GM12878 (cell line): ENCODE data around the gene MYL7. TPM values are rescaled to one million over a fixed set of nuclear protein-coding genes. Genes with fewer than 3 reads are reported as not detected.

Source experiments
- ATAC-seq: fragments of 200-7000 bp; cut with Tn5 transposase; 3 replicates; pipeline ENCODE4 v1.9.1; 2020; ENCODE audit warnings: mild to moderate bottlenecking, moderate library complexity
- BruUV-seq: library from RNA; stranded (reverse); fragments of 400-500 nt; replicated peaks from 2 replicates; lab custom pipeline; 2021; lab: Mats Ljungman, UMichigan
- CTCF ChIA-PET: fragments of 300-600 bp; sonication (Branson Sonifier 250); formaldehyde crosslinking; extraction: SDS; loops from one replicate; lab custom pipeline; 2021; ENCODE audit warnings: inconsistent platforms; lab: Yijun Ruan, JAX
- POLR2A ChIA-PET: fragments of 350-600 bp; formaldehyde crosslinking; extraction: SDS; loops from one replicate; lab custom pipeline; 2021; ENCODE audit warnings: inconsistent platforms; lab: Charles Lee
- RAD21 ChIA-PET: fragments of 300-600 bp; sonication (Branson Sonifier 250); formaldehyde crosslinking; loops from one replicate; lab custom pipeline; 2023; ENCODE audit warnings: antibody characterized with exemption; ENCODE audit not compliant: unreplicated experiment; lab: Charles Lee
- SMC1A ChIA-PET: fragments of 300-600 bp; sonication (Branson Sonifier 250); formaldehyde crosslinking; loops from one replicate; lab custom pipeline; 2023; ENCODE audit not compliant: unreplicated experiment, uncharacterized antibody; lab: Charles Lee
- DNase-seq: peaks from one replicate; pipeline ENCODE4 v3.0.0-alpha.2; 2011; ENCODE audit warnings: low read depth, low spot score
- FAIRE-seq: peaks from 3 replicates; lab custom pipeline; 2011; peaks lifted over from hg19 to GRCh38; lab: Jason Lieb, UNC
- H2AFZ ChIP-seq: 2 replicates; pipeline ENCODE4 v1.6.0; 2011; ENCODE audit warnings: low read depth, low read length, control low read depth; ENCODE audit not compliant: control insufficient read depth
- H3K27ac ChIP-seq: 2 replicates; pipeline ENCODE4 v1.5.1; 2011; ENCODE audit warnings: control low read depth; ENCODE audit not compliant: control insufficient read depth, insufficient read depth
- H3K27me3 ChIP-seq, 2 experiments: replicated peaks in 1 of 2; 2 replicates each; pipeline versions ENCODE4 v1.6.0 to v1.6.1; 2011; ENCODE audit warnings: low read length in 1 of 2; ENCODE audit not compliant: control insufficient read depth in 2 of 2, insufficient read depth in 2 of 2
- H3K36me3 ChIP-seq, 2 experiments: 2 replicates each; pipeline ENCODE4 v1.5.1; 2011; ENCODE audit warnings: low read length in 1 of 2; ENCODE audit not compliant: control insufficient read depth in 2 of 2, insufficient read depth in 2 of 2
- H3K4me1 ChIP-seq: 2 replicates; pipeline ENCODE4 v1.6.1; 2011; ENCODE audit warnings: mild to moderate bottlenecking, low read length, moderate library complexity, mixed read lengths; ENCODE audit not compliant: control insufficient read depth, insufficient read depth
- H3K4me2 ChIP-seq: 2 replicates; pipeline ENCODE4 v1.6.0; 2011; ENCODE audit warnings: control low read depth; ENCODE audit not compliant: control insufficient read depth, insufficient read depth
- H3K4me3 ChIP-seq: fragments of 200-600 bp; sonication (generic); 2 replicates; pipeline ENCODE4 v1.5.1; 2016
- H3K79me2 ChIP-seq: 2 replicates; pipeline ENCODE4 v1.6.0; 2011; ENCODE audit warnings: low read length; ENCODE audit not compliant: control insufficient read depth, insufficient read depth
- H3K9ac ChIP-seq: 2 replicates; pipeline ENCODE4 v1.8.0; 2011; ENCODE audit warnings: low read length, control low read depth, mixed read lengths; ENCODE audit not compliant: control insufficient read depth, insufficient read depth
- H3K9me3 ChIP-seq: replicated peaks from 3 replicates; pipeline ENCODE4 v1.5.1; 2011; ENCODE audit warnings: mild to moderate bottlenecking, low read length; ENCODE audit not compliant: control insufficient read depth, insufficient read depth
- H4K20me1 ChIP-seq: 2 replicates; pipeline ENCODE4 v1.6.0; 2011; ENCODE audit not compliant: control insufficient read depth, insufficient read depth
- EZH2 ChIP-seq: IDR thresholded peaks from 2 replicates; pipeline ENCODE4 v1.6.1; 2012; ENCODE audit warnings: low read depth, mild to moderate bottlenecking, control low read depth, inconsistent platforms, low read length, borderline replicate concordance; ENCODE audit not compliant: control insufficient read depth
- NFXL1 ChIP-seq: fragments of 450-650 bp; IDR thresholded peaks from 2 replicates; pipeline ENCODE4 v1.6.1; 2017; ENCODE audit warnings: antibody characterized with exemption, mild to moderate bottlenecking, borderline replicate concordance
- WGBS: methylation state at CpG from one replicate; pipeline ENCODE4 v1.1.6; 2016; ENCODE audit warnings: low lambda C conversion rate; ENCODE audit not compliant: insufficient replicate concordance, insufficient coverage; ENCODE audit errors: missing lambda C conversion rate; 5-methylcytosine and 5-hydroxymethylcytosine counted together
- in situ Hi-C: fragments of 300-500 bp; cut with MboI; formaldehyde crosslinking; loops from 9 replicates; pipeline ENCODE4 v1.14.3; 2018; ENCODE audit warnings: mixed read lengths
- intact Hi-C: fragments of 100-400 bp; cut with micrococcal nuclease; formaldehyde crosslinking; loops from one replicate; pipeline ENCODE4 v1.14.2; 2022; ENCODE audit not compliant: unreplicated experiment
- polyA plus RNA-seq, 11 experiments: library from polyadenylated mRNA; depleted of rRNA in 4 of 11; unstranded in 6 of 11; stranded (reverse) in 5 of 11; fragments of >200 nt; fragmentation: Nextera tagmentation in 4 of 11; fragmentation: Illumina TruSeq in 1 of 11; extraction: Ambion mirVana in 4 of 11; extraction: Trizol in 1 of 11; gene quantifications; 1 replicate in 1 of 11; 2 replicates in 10 of 11; pipeline versions ENCODE4 v1.2.1 to v1.2.3, GENCODE V29; 2011 to 2016; ENCODE audit warnings: inconsistent platforms in 2 of 11, missing spikeins in 2 of 11, low read depth in 1 of 11
- total RNA-seq, 4 experiments: library from RNA; depleted of rRNA in 3 of 4; stranded (reverse); fragments of >200 nt in 3 of 4; fragmentation: Illumina TruSeq in 1 of 4; extraction: Trizol in 1 of 4; gene quantifications; 2 replicates each; pipeline versions ENCODE4 v1.2.1 to v1.2.3, GENCODE V29; 2013 to 2021
- TF ChIP-seq, protein P1 (sequence below): fragments of 150-350 bp; IDR thresholded peaks from 2 replicates; pipeline ENCODE4 v1.6.1; 2014; ENCODE audit warnings: mild to moderate bottlenecking, low read depth, low read length
- TF ChIP-seq, protein P2 (sequence below): IDR thresholded peaks from 2 replicates; pipeline ENCODE4 v1.6.1; 2012; ENCODE audit warnings: mild to moderate bottlenecking, low read depth, low read length

MYL7 gene
- total and polyA plus RNA-seq, 10 of the 15 experiments (the other 5 are each of a cell fraction or from before 2014, with no cell fraction given) = 1.9 TPM; not detected in 9

DNA sequence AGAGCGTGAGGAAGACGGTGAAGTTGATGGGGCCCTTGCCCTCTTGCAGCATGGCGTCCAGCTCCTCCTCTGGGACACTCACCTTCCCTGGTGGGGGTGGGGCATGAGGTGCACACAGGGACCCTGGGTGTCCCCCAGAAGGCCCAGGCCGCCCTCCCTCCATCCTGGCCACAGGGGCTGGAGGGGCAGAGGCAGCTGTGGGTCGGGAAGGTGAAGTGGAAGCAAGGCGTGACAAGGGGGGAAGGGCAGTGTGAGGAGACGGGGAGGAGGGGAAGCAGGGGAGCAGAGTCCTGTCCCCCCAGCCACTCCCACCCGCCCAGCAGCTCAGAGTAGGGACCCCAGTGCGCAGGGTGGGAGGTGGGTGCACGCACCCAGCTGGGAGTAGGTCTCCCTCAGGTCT, 791 bp downstream of the MYL7 start:
- WGBS = 35% methylated on average over 8 of the region's 10 CpGs
- in situ Hi-C loops = no loop called here
- no TSS peak for BruUV-seq
- Histone ChIP-seq H3K9me3 (no peaks in the 10 kb centered on the region), H3K79me2 (no peaks in the 10 kb centered on the region), H3K27ac (no peak overlapping the region), H4K20me1 (no peaks in the 10 kb centered on the region), H3K4me3 (no peak overlapping the region), H3K4me1 (no peaks in the 10 kb centered on the region), H3K4me2 (no peak overlapping the region), H3K27me3 (no peaks in the 10 kb centered on the region), H3K36me3 (no peaks in the 10 kb centered on the region), H3K9ac (no peak overlapping the region), H2AFZ (no peak overlapping the region)
- ATAC-seq (no peak), FAIRE-seq (no peak), DNase-seq (no peak)
- ChIA-PET RAD21 (no interaction called here), SMC1A (no interaction called here), POLR2A (no interaction called here), CTCF (no interaction called here)
- intact Hi-C loops = no loop called here
- TF ChIP-seq EZH2 = no peak
- TF ChIP-seq, protein P1, sequence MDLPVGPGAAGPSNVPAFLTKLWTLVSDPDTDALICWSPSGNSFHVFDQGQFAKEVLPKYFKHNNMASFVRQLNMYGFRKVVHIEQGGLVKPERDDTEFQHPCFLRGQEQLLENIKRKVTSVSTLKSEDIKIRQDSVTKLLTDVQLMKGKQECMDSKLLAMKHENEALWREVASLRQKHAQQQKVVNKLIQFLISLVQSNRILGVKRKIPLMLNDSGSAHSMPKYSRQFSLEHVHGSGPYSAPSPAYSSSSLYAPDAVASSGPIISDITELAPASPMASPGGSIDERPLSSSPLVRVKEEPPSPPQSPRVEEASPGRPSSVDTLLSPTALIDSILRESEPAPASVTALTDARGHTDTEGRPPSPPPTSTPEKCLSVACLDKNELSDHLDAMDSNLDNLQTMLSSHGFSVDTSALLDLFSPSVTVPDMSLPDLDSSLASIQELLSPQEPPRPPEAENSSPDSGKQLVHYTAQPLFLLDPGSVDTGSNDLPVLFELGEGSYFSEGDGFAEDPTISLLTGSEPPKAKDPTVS = no peak
- TF ChIP-seq NFXL1 = no peak
- TF ChIP-seq, protein P2, sequence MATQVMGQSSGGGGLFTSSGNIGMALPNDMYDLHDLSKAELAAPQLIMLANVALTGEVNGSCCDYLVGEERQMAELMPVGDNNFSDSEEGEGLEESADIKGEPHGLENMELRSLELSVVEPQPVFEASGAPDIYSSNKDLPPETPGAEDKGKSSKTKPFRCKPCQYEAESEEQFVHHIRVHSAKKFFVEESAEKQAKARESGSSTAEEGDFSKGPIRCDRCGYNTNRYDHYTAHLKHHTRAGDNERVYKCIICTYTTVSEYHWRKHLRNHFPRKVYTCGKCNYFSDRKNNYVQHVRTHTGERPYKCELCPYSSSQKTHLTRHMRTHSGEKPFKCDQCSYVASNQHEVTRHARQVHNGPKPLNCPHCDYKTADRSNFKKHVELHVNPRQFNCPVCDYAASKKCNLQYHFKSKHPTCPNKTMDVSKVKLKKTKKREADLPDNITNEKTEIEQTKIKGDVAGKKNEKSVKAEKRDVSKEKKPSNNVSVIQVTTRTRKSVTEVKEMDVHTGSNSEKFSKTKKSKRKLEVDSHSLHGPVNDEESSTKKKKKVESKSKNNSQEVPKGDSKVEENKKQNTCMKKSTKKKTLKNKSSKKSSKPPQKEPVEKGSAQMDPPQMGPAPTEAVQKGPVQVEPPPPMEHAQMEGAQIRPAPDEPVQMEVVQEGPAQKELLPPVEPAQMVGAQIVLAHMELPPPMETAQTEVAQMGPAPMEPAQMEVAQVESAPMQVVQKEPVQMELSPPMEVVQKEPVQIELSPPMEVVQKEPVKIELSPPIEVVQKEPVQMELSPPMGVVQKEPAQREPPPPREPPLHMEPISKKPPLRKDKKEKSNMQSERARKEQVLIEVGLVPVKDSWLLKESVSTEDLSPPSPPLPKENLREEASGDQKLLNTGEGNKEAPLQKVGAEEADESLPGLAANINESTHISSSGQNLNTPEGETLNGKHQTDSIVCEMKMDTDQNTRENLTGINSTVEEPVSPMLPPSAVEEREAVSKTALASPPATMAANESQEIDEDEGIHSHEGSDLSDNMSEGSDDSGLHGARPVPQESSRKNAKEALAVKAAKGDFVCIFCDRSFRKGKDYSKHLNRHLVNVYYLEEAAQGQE = no peak
